Hippocampal formation (tissue), 2 donors: Measurements from ENCODE around the gene VCL.
A peak's percentile ranks its signal among the peaks of the same experiment; 100 is the strongest.

Experiments used
- DNase-seq, 2 donors: peaks; one replicate each; lab custom pipeline; 2025; lab: John Stamatoyannopoulos, UW

Gene VCL

GRCh38 chr10:74076961-74077360, 79.0 kb downstream of the VCL start:
- no peak for DNase-seq

GRCh38 chr10:74077416-74077815, 79.5 kb downstream of the VCL start:
- DNase-seq: no peak

GRCh38 chr10:74078037-74078436, 80.1 kb downstream of the VCL start:
- DNase-seq: no peak

- DNase-seq: no peak
Observed at GRCh38 chr10:74079028-74079935, 81.4 kb downstream of the VCL start.

DNA sequence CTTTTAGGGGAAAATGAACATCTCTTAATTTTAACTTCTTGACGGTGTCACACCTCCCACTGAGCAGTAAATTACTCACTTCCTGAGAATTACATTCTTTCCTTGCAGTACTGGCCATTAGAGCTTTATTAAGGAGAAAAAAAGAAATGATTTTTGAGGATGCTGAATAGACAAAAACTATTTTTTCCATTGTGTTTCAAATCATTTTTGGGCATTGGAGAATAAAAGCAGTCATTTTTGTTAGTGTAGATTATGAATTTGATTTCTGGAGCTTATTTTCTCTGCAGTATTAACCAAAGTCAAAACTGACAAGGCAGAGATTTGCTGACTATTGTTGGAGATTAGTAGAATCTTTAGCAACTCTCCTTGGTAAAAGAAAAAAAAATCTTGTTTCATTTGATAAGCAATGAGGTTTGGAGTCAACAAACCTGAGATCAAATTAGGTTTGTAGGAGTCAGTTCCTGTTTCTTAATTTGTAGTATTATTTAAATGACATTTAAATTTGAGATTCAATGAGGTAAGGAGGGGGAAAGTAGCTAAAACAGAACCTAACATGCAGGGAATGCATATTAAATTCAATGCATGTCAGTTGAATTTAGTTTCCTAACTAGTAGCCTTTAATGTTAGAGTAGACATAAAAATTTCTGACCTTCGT, 82.1 kb downstream of the VCL start:
- no peak for DNase-seq

DNA sequence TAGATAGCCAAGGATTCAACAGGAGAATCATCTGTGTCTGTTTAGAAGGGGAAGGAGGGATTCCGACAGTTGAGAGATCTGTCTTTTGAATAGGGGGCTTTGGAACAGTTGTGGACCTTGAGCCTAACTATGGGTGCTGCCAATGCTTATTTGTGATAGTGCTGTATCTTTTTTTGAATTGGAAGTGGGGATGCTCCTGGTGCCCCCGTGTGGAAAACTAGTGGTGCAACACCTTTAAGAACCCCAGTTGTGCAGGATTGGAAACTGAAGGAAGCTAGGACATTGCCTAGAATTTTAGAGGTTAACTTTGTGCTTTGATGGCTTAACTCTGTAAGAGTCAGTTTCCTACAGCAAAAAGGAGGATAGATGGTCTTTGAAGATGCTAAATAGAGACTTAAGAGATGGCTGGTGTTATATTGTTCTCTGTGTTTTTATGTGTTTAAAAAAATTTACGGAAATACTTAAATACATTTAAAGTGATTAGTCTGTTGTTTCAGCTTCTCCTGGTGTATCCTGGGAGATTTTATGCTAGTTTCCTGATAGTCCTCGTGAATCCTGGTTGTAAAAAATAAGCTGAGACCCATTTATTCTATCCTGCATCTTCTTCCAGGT, 83.4 kb downstream of the VCL start:
- DNase-seq: peak; percentile 34 to 44

DNA sequence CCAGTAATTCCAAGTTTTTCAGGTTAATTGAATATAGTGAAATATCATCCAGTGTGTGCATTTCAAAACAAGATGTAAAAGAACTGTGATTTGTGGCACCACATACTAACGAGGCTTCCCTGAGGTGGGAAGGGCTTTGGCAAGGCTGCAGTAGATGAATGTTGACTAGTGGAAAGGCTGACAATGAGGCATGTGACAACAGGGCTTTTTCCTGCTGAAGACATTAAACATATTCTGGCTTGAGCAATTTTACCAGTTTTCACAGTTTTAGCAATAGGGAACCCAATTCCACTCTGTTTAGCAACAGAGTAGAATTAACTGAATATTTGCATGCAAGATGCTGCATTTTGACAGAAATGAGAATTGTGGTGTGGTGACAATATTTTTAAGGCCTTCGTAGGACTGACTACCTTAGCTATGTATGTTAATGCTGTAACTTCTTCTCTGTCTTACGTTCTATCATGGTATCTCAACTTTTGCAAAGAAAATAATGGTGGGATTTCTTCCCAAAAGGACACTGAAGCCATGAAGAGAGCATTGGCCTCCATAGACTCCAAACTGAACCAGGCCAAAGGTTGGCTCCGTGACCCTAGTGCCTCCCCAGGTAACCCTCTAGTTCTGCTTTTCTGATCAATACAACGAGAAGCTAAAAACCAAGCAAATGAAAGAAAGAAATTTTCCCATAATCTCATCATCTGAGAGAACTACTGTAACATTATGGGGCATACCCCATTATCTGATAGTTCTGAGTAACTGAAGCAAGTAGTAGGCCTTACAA, 84.2 kb downstream of the VCL start:
- DNase-seq: no peak

DNA sequence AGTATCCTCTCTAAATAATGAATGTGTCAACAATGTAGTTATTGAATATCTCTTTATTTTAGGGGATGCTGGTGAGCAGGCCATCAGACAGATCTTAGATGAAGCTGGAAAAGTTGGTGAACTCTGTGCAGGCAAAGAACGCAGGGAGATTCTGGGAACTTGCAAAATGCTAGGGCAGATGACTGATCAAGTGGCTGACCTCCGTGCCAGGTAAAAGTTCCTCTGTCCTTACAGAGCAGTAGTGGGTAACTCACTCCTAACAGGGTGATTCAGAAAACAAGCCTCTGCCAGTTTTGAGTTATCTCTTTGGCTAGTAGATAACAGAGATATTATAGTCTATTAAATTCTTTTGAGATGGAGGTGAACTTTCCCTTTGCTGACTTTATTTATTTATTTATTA, 85.4 kb downstream of the VCL start:
- no peak for DNase-seq

DNA sequence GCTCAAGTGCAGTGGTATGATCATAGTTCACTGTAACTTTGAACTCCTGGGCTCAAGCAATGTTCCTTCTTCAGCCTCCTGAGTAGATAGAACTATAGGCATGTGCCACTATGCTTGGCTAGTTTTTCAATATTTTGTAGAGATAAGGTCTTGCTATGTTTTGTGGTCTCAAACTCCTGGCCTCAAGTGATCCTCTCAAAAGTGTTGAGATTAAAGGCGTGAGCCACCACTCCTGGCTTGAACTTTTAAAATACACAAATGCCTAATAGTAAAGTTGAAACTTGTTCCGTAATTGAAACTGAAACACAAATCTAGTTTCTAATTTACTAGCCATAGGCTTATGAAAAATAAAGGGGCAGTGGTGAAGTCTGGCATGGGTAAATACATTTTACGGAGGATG, 87.0 kb downstream of the VCL start:
- DNase-seq: no peak

- DNase-seq: no peak
Observed at GRCh38 chr10:74086317-74086716, 88.4 kb downstream of the VCL start.

DNA sequence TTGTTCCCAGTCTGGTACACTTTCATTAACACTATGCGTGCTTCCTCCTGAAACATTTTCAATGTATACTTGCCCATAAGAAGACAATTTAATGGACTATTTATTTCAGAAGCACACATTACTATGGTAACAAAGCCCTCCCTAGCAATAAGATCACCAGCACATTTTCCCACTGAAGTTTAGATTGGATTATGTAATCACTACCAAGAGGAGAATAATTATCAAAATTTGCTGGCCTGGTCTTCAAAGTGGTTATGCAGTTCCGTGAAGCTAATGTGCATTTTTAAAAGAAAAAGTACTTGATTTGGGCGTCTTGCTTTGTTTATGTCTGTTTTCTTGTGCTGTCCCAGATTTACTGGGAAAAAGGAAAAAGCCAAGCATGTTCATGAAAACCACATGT, 90.8 kb downstream of the VCL start:
- no peak for DNase-seq

DNA sequence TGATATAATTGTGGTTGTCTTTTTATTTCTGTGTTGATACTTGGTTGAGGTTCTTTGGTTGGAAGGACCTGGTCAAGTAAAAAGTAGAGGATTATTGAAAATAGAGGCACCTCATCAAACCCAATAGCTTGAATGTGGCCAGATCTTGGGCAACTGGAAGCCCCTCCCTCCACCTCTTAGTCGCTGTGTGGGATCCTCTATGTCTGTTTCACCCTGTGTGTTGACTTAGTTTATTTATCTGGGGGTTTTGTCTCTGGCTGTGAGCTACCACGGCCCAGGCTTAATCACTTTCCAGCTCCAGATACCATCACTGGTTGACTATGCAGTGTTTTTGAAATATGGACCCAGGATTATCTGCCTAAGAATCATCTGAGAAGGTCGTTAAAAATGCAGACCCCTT, 94.5 kb downstream of the VCL start:
- no peak for DNase-seq

DNA sequence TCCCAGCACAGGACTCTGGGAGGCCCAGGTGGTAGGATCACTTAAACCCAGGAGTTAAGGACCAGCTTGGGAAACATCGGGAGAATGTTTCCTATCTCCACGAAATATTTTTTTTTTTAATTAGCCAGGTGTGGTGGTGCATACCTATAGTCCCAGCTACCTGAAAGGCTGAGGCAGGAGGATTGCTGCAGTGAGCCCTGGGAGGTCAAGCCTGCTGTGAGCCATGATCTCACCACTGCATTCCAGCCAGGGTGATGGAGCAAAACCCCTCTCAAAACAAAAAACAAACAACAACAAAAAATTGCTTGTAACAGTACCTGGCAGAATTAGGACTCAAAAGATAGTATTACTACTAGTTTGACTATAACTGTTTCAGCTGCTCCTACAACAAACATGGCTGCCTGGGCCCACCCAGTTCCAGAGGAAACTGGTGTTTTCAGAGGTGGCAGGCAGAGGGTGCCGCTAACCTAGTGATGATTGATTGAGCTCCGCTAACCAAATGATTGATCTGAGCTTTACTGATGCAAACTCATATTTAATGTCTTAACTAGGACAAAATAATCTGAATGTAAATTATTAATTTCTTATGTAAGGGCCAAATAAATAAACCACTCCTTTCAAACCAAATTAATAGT, 95.7 kb downstream of the VCL start:
- no peak for DNase-seq

GRCh38 chr10:74094231-74094630, 96.3 kb downstream of the VCL start:
- DNase-seq: no peak

- DNase-seq: no peak
Observed at GRCh38 chr10:74096777-74097176, 98.9 kb downstream of the VCL start.

DNA sequence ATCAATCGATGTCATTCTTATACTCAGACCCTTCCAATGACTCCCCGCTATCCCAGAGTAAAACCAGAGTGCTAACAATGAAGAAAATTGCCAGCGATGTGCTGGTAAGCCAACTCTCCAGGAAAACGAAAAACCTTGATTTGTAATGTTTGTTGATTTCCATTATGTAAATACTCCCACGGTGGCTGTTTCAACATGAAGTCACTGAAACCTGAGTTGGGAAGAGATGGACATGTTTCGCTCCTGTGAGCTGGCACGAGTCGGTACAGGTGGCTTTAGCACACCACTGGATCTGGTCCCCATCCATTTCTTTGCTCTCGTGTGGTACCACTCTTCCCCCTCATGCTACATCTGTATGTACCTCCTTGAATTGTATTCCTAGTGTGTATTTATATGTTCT, 99.9 kb downstream of the VCL start:
- DNase-seq: no peak

GRCh38 chr10:74099420-74099819, 101.5 kb downstream of the VCL start:
- no peak for DNase-seq

GRCh38 chr10:74099836-74100235, 101.9 kb downstream of the VCL start:
- DNase-seq: no peak

DNA sequence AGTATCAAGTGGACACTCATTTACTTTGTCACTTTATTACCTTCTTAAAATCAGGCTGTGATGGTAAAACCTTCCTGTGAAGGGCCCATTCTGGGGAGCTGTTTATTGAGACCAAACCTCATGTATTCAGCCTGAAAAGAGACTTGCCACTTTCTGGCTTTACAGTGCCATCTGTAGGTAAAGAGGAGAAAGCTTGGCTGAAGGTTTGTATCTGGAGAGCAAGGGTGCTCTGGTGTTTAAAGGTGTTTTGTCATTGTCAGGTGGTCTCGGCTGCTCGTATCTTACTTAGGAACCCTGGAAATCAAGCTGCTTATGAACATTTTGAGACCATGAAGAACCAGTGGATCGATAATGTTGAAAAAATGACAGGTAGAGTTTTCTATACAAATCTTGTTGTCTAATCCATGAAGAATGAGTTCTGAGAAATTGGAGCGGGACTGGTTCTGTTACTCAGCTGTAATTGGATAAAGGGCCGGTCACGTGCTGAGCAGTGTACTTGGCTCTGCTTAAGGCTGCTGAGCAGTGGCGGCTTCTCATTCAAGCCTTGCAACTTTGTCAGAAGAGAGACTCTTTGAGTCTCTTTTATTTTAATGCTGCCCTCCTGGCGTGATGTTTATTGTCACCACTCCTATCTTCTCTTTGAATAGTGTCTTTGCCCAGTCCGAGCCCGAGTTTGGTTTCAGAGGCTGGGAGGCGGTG, 105.8 kb downstream of the VCL start:
- no peak for DNase-seq

- no peak for DNase-seq
Observed at GRCh38 chr10:74104480-74104879, 106.6 kb downstream of the VCL start.

- DNase-seq: no peak
Observed at GRCh38 chr10:74104996-74105395, 107.1 kb downstream of the VCL start.
